HUES64 (cell line): ENCODE measurements around the gene TCP10L.
"Not testable (repeated sequence)": the region's sequence is repeated elsewhere in the genome, so short reads cannot be mapped to it uniquely, and the experiment has no call there.

ENCODE experiments used
- H3K27ac ChIP-seq: 2 replicates; pipeline ENCODE4 v1.7.0; 2013; ENCODE audit warnings: low read depth, low read length, inconsistent platforms
- H3K27me3 ChIP-seq: 2 replicates; pipeline ENCODE4 v1.6.1; 2013; ENCODE audit warnings: mild to moderate bottlenecking, low read length; ENCODE audit not compliant: insufficient read depth
- H3K36me3 ChIP-seq: 2 replicates; pipeline ENCODE4 v1.6.1; 2013; ENCODE audit warnings: mild to moderate bottlenecking, low read length; ENCODE audit not compliant: insufficient read depth
- H3K4me1 ChIP-seq: 2 replicates; pipeline ENCODE4 v1.6.1; 2013; ENCODE audit warnings: mild to moderate bottlenecking, low read length, moderate library complexity; ENCODE audit not compliant: insufficient read depth
- H3K4me3 ChIP-seq: 2 replicates; pipeline ENCODE4 v1.5.1; 2013; ENCODE audit warnings: mild to moderate bottlenecking, low read length, moderate library complexity
- H3K9ac ChIP-seq: 2 replicates; pipeline ENCODE4 v1.6.1; 2013; ENCODE audit warnings: mild to moderate bottlenecking, low read depth, low read length
- H3K9me3 ChIP-seq: 2 replicates; pipeline ENCODE4 v1.6.1; 2013; ENCODE audit warnings: low read depth, low read length; ENCODE audit not compliant: insufficient read depth
- WGBS: fragments of 150-250, 120-280 bp; methylation state at CpG from one replicate; pipeline ENCODE4 v1.1.7; 2013; ENCODE audit warnings: missing lambda C conversion rate; 5-methylcytosine and 5-hydroxymethylcytosine counted together

Gene TCP10L

DNA sequence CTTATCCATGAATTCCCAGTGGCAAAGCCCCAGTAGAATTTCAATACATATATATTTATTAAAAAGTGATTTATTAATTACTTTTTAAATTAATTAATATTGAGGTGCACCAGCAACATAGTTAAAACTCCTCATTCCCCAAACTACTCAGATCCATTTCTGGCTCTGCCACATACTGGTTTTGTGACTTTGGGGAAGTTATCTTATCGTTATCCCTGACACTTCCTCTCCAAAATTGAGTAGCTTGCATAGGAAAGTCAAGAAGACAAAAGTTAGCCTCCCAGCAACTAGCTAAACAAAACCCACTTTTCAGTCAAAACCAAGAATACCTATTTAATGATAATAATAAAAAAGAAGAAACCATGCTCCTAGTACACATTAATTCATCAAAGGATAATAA is 35.9 kb downstream of the TCP10L start:
- Histone ChIP-seq H3K4me1 (no peaks in the 10 kb centered on the region), H3K36me3 (no peaks in the 10 kb centered on the region), H3K27me3 (no peaks in the 10 kb centered on the region), H3K9me3 (no peaks in the 10 kb centered on the region), H3K27ac (no peak overlapping the region), H3K4me3 (no peak overlapping the region), H3K9ac (no peak overlapping the region)
- WGBS = 91% methylated on average over 1 of the region's 1 CpG

DNA sequence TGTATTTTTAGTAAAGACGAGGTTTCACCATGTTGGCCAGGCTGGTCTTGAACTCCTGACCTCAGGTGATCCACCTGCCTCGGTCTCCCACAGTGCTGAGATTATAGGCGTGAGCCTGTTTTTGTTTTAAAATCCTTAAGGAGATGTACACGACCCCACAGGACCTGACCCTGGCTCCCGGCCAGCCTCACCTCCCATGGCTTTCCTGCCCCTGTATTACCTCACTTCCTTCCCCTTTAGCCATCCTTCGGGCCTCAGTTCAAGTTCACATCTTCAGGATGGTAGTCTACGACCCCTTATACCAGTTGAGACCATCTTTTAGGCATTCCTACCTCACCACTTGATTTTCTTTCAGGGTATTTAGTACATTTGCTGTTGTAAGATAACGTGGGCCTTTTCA is 36.3 kb downstream of the TCP10L start:
- no peak overlapping the region for H3K9ac ChIP-seq
- no peaks in the 10 kb centered on the region for H3K27me3 ChIP-seq
- H3K4me3 ChIP-seq = no peak overlapping the region
- no peak overlapping the region for H3K27ac ChIP-seq
- no peaks in the 10 kb centered on the region for H3K9me3 ChIP-seq
- 87% methylated on average over 8 of the region's 8 CpGs for WGBS
- no peaks in the 10 kb centered on the region for H3K4me1 ChIP-seq
- H3K36me3 ChIP-seq = no peaks in the 10 kb centered on the region

DNA sequence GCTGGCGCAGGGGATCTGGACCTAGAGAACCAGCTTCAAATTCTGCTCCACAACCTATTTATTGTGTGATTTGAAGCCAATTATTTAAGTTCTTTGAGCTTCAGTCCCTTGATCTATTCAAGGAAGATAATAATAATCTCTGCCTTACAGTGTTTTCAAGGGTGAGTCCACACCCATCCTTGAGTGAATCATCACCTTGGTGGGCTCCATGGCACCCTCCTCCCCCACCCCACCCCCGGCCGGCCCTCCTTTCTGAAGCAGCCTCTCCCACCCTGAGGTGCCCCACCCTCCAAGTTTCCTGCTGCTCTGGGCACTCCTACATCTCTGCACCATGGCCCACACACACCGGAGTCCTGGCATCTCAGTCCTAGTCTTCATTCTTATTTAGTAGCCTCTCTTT is 38.3 kb downstream of the TCP10L start:
- H3K36me3 ChIP-seq = no peaks in the 10 kb centered on the region
- no peaks in the 10 kb centered on the region for H3K27me3 ChIP-seq
- no peak overlapping the region for H3K9ac ChIP-seq
- H3K4me3 ChIP-seq = no peak overlapping the region
- H3K27ac ChIP-seq = no peak overlapping the region
- WGBS = 91% methylated on average over 4 of the region's 4 CpGs
- H3K9me3 ChIP-seq = no peaks in the 10 kb centered on the region
- H3K4me1 ChIP-seq = no peaks in the 10 kb centered on the region

DNA sequence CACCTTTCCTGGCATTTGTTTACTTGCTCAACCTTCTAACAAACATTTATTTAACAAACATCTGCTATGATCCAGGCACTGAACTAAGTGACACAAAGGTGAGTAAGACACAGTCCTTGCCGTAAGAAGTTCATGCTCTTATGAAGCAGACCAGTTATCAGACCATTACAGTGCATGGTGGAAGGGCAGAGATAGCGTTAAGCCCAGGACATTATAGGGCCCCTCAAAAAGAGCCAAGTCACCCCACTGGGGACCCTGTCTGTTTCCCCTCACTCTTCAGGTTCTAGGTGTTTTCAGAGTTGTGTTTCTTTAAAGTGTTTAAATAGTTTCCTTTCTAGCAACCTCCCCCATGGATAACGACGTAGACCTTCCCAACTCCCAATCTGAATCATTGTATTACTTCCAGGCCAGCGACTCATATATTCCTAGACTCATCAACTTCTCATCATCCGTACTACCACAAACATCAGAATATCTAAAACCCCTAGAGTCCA is 39.3 kb downstream of the TCP10L start:
- Histone ChIP-seq H3K27ac (no peak overlapping the region), H3K27me3 (no peaks in the 10 kb centered on the region), H3K4me1 (no peaks in the 10 kb centered on the region), H3K4me3 (no peak overlapping the region), H3K36me3 (no peaks in the 10 kb centered on the region), H3K9me3 (no peaks in the 10 kb centered on the region), H3K9ac (no peak overlapping the region)
- 92% methylated on average over 6 of the region's 6 CpGs for WGBS

DNA sequence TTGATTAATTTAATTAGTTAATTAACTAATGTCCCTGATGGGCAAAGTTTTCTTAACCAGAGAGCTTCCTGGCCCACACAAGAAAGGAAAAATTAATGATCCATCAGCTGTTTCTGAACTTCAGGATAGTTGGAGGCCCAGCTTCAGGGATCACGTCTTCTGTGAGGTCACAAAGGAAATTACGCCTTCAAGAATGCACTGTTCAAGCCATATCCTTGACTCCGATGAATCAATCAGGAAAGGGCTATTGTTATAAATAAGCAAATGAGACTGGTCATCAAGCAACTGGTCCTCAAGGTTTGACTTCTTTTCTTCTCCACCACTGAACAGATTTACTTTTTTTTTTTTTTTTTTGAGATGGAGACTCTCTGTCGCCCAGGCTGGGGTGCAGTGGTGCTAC is 40.6 kb downstream of the TCP10L start:
- no peaks in the 10 kb centered on the region for H3K9me3 ChIP-seq
- H3K9ac ChIP-seq = no peak overlapping the region
- no peaks in the 10 kb centered on the region for H3K27me3 ChIP-seq
- WGBS = 93% methylated on average over 4 of the region's 4 CpGs
- no peak overlapping the region for H3K27ac ChIP-seq
- H3K36me3 ChIP-seq = no peaks in the 10 kb centered on the region
- no peaks in the 10 kb centered on the region for H3K4me1 ChIP-seq
- H3K4me3 ChIP-seq = no peak overlapping the region

DNA sequence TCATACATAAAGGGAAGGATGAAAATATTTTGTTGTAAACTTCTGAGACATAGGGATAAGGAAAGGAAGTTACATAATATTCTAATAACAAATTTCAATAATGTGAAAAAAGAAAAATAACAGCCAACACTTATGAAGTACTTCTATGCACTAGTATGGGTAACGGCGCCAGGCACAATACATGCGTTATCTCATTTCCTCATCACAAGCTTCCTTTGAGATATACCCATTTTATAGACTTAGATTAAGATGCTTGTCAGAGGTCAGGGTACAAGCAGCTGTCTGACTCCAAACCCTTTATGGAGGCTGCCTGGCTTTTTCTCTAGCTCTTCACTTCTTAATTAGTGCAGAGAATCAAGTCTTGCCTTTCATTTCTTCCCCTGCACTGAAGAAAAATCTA is 41.3 kb downstream of the TCP10L start:
- 44% methylated on average over 3 of the region's 3 CpGs for WGBS

DNA sequence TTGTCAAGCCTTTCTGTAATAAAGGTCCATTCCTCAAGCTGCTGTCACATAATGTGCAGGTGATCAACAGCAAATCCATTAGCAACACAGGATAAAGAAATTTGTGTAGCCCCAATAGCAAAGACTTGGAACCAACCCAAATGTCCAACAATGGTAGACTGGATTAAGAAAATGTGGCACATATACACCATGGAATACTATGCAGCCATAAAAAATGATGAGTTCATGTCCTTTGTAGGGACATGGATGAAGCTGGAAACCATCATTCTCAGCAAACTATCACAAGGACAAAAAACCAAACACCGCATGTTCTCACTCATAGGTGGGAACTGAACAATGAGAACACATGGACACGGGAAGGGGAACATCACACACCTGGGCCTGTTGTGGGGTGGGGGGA is 42.3 kb downstream of the TCP10L start:
- not testable (repeated sequence) for H3K4me3 ChIP-seq, H3K36me3 ChIP-seq, H3K9ac ChIP-seq, H3K9me3 ChIP-seq, H3K27ac ChIP-seq, H3K27me3 ChIP-seq, H3K4me1 ChIP-seq
- 100% methylated on average over 1 of the region's 2 CpGs for WGBS

More for the DNA sequence above, 41.3 kb downstream of the TCP10L start:
- Histone ChIP-seq H3K4me3 (no peak overlapping the region), H3K27me3 (no peaks in the 10 kb centered on the region), H3K4me1 (peaks cover under 1% of the 10 kb centered on the region; the same call in 1 of the 2 replicates), H3K9ac (no peak overlapping the region), H3K9me3 (no peaks in the 10 kb centered on the region), H3K36me3 (no peaks in the 10 kb centered on the region), H3K27ac (no peak overlapping the region)

DNA sequence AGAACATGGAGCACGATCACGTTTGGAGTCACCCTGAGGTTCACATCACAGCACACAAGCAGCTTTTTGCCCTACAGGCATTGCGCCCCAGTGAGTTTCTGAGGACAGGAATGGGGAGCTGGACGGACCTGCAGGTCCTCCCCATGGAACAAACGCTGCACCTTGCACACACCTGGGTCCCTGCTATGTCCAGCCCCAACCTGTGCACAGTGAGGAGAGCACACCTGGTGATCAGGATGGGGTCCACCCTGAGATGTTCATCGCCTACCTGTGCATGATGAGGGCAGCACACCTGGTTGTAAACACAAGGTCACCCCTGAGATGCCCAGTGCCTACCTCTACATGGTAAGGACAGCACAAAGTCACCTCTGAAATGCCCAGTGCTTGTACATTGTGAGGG is 45.9 kb downstream of the TCP10L start:
- H3K36me3 ChIP-seq = no peaks in the 10 kb centered on the region
- no peak overlapping the region for H3K9ac ChIP-seq
- WGBS = 94% methylated on average over 6 of the region's 6 CpGs
- H3K4me3 ChIP-seq = no peak overlapping the region
- no peaks in the 10 kb centered on the region for H3K9me3 ChIP-seq
- no peaks in the 10 kb centered on the region for H3K27me3 ChIP-seq
- peaks cover 6% of the 10 kb centered on the region for H3K4me1 ChIP-seq
- no peak overlapping the region for H3K27ac ChIP-seq

DNA sequence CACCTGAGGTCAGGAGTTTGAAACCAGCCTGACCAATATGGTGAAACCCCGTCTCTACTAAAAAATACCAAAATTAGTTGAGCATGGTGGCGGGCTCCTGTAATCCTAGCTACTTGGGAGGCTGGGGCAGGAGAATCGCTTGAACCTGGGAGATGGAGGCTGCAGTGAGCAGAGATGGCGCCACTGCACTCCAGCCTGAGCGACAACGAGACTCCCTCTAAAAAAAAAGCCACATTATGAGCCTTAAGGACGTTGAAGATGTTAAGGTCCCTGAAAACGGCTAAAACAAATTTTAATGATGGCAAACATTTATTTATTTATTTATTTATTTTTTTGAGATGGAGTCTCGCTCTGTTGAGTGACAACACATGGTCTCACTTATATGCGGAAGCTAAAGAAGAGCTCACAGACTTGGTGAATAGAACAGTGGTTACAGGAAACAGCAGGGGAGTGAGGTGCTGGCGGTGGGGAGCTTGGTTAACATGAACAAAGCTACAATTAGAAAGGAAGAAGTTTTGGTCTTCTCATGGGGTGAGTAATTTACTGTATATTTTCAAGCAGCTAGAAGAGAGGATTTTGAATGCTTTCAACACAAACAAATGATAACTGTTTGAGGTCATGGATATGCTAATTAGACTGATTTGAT is 47.1 kb downstream of the TCP10L start:
- H3K9me3 ChIP-seq = no peaks in the 10 kb centered on the region
- no peak overlapping the region for H3K9ac ChIP-seq
- H3K27me3 ChIP-seq = no peaks in the 10 kb centered on the region
- WGBS = 67% methylated on average over 9 of the region's 11 CpGs
- H3K27ac ChIP-seq = no peak overlapping the region
- no peaks in the 10 kb centered on the region for H3K36me3 ChIP-seq
- H3K4me1 ChIP-seq = peaks cover 6% of the 10 kb centered on the region
- H3K4me3 ChIP-seq = no peak overlapping the region

DNA sequence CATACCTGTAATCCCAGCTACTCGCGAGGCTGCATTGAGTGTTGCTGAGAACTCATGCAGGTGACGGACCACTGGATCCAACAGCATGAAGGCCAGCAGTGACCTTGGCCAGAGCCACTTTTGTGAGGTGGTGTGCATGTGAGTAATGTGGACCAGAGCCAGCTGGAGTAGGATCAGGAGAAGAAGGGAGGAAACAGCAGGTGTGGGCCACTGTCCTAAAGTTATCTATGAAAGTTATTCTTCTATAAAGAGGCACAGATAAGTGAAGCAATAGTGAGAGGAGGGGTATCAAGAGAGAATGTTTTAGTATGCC is 47.8 kb downstream of the TCP10L start:
- no peaks in the 10 kb centered on the region for H3K9me3 ChIP-seq
- 96% methylated on average over 3 of the region's 3 CpGs for WGBS
- H3K4me3 ChIP-seq = no peak overlapping the region
- no peak overlapping the region for H3K27ac ChIP-seq
- H3K36me3 ChIP-seq = no peaks in the 10 kb centered on the region
- H3K4me1 ChIP-seq = peaks cover 6% of the 10 kb centered on the region
- H3K9ac ChIP-seq = no peak overlapping the region
- H3K27me3 ChIP-seq = no peaks in the 10 kb centered on the region

DNA sequence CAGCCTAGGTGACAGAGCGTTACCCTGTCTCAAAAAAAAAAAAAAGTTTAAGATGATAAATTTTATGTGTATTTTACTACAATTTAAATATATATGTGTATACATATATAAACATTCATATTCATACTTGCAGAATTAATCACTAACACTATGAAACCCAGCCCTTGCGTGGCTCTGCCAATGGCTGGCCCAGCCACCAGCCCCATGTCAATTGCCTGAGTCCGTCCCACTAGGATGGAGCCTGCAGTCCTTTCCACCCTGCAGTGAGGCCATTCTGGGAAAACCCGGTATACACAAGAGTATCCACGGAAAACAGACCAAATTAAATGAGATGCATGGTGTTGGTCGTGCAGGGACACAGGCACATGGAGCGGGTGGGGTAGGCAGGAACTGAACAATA is 49.7 kb downstream of the TCP10L start:
- Histone ChIP-seq H3K36me3 (no peaks in the 10 kb centered on the region), H3K4me3 (no peak overlapping the region), H3K9ac (no peak overlapping the region), H3K27me3 (no peaks in the 10 kb centered on the region), H3K9me3 (no peaks in the 10 kb centered on the region), H3K27ac (no peak overlapping the region), H3K4me1 (peaks cover 6% of the 10 kb centered on the region)
- WGBS = 96% methylated on average over 6 of the region's 7 CpGs

DNA sequence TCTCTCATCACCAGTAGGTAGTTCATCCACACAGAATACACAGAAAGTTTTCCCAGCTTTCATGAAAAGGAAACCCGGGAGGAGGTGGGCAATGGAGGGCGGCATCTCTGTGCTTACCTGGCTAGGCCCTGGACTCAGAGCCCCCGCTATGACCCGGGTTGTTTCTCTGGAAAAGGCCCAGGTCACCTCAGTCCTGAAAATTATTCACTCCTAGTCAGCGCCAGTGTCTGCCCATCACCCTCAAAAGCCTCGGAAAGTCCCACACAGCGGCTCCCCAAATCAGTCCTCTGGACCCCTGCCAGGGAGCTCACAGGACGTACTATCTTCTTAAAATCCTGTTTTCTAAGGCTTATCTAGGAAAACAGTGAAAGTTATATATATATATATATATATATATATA is 51.2 kb downstream of the TCP10L start:
- Histone ChIP-seq H3K4me3 (no peak overlapping the region), H3K9me3 (no peaks in the 10 kb centered on the region; the same call in 1 of the 2 replicates), H3K9ac (no peak overlapping the region), H3K27me3 (no peaks in the 10 kb centered on the region), H3K36me3 (no peaks in the 10 kb centered on the region), H3K27ac (no peak overlapping the region), H3K4me1 (peaks cover 6% of the 10 kb centered on the region)
- WGBS = 92% methylated on average over 8 of the region's 8 CpGs
